Spleen (tissue), 13 donors: ENCODE data around the gene MAGEB4. TPM values are rescaled to one million over a fixed set of nuclear protein-coding genes. Genes with fewer than 3 reads are reported as not detected.
"Not testable (repeated sequence)": the region's sequence is repeated elsewhere in the genome, so short reads cannot be mapped to it uniquely, and the experiment has no call there.

ENCODE experiments used
- DNase-seq: peaks from one replicate; pipeline ENCODE4 v3.0.0-alpha.2; 2020
- H3K27ac ChIP-seq, 8 donors: fragments of 200-600 bp; sonication (generic) in 7 of 8; 1 replicate in 4 of 8; 2 replicates in 4 of 8; pipeline versions ENCODE4 v1.5.0 to v1.8.0; 2016 to 2021; ENCODE audit warnings: inconsistent platforms in 4 of 8, mild to moderate bottlenecking in 4 of 8, moderate library complexity in 1 of 8
- H3K27me3 ChIP-seq, 7 donors: fragments of 200-600 bp; sonication (generic) in 6 of 7; replicated peaks in 1 of 7; 1 replicate in 4 of 7; 2 replicates in 3 of 7; pipeline versions ENCODE4 v1.5.0 to v1.8.0; 2016 to 2021; ENCODE audit warnings: inconsistent platforms in 3 of 7, mild to moderate bottlenecking in 1 of 7
- H3K36me3 ChIP-seq, 6 donors: fragments of 200-600 bp; sonication (generic) in 5 of 6; 1 replicate in 4 of 6; 2 replicates in 2 of 6; pipeline versions ENCODE4 v1.5.0 to v1.8.0; 2016 to 2021; ENCODE audit warnings: inconsistent platforms in 2 of 6
- H3K4me1 ChIP-seq, 6 donors: fragments of 200-600 bp; sonication (generic) in 5 of 6; 1 replicate in 3 of 6; 2 replicates in 3 of 6; pipeline versions ENCODE4 v1.5.0 to v1.8.0; 2016 to 2021; ENCODE audit warnings: inconsistent platforms in 3 of 6
- H3K4me3 ChIP-seq, 8 donors: fragments of 200-600 bp; sonication (generic) in 7 of 8; 1 replicate in 4 of 8; 2 replicates in 4 of 8; pipeline versions ENCODE4 v1.5.0 to v1.8.0; 2016 to 2021; ENCODE audit warnings: inconsistent platforms in 4 of 8, mild to moderate bottlenecking in 4 of 8, moderate library complexity in 2 of 8
- H3K9me3 ChIP-seq, 8 donors: fragments of 200-600 bp; sonication (generic) in 7 of 8; 1 replicate in 4 of 8; 2 replicates in 4 of 8; pipeline versions ENCODE4 v1.5.0 to v1.8.0; 2016 to 2021; ENCODE audit warnings: inconsistent platforms in 4 of 8
- CTCF ChIP-seq, 11 experiments: fragments of 200-600 bp in 7 of 11; fragments of 450-650 bp in 4 of 11; sonication (generic) in 4 of 11; IDR thresholded peaks in 8 of 11; conservative IDR thresholded peaks in 3 of 11; 1 replicate in 7 of 11; 2 replicates in 4 of 11; pipeline versions ENCODE4 v1.4.0 to v1.8.0; 2016 to 2021; ENCODE audit warnings: antibody characterized with exemption in 11 of 11, inconsistent platforms in 4 of 11, mild to moderate bottlenecking in 1 of 11
- POLR2A ChIP-seq, 3 donors: fragments of 450-650 bp; IDR thresholded peaks; one replicate each; pipeline ENCODE4 v1.5.1; 2017; ENCODE audit warnings: antibody characterized with exemption in 3 of 3, mild to moderate bottlenecking in 1 of 3
- POLR2AphosphoS5 ChIP-seq, 3 donors: sonication (generic); formaldehyde crosslinking; IDR thresholded peaks; one replicate each; pipeline ENCODE4 v1.5.1; 2017; ENCODE audit warnings: antibody characterized with exemption in 3 of 3
- WGBS, 5 donors: extraction: QIAGEN DNeasy Blood & Tissue Kit in 3 of 5; methylation state at CpG; one replicate each; pipeline versions ENCODE4 v1.1.5 to v1.1.7; 2013 to 2018; 5-methylcytosine and 5-hydroxymethylcytosine counted together
- intact Hi-C: fragments of 100-400 bp; cut with DNase I; formaldehyde crosslinking; loops from one replicate; pipeline ENCODE4 v1.15.0; 2023; ENCODE audit warnings: low total_unique reads
- long read RNA-seq, 2 donors: transcript quantifications; one replicate each; lab custom pipeline, GENCODE V29; 2026
- polyA plus RNA-seq, 3 donors: library from polyadenylated mRNA; stranded (reverse); fragments of 200-250 nt; gene quantifications; one replicate each; pipeline ENCODE4 v1.2.1, GENCODE V29; 2013
- total RNA-seq, 7 donors: library from RNA; depleted of rRNA in 3 of 7; stranded (reverse); fragments of >200 nt in 3 of 7; fragmentation: NEBNext Ultra II Directional in 4 of 7; extraction: Animal tissue kit (Norgen Biotek cat#: 25700) in 4 of 7; gene quantifications; one replicate each; pipeline versions ENCODE4 v1.1.0 to v1.2.1, GENCODE V29; 2016 to 2021
- donor health status: healthy with polysubstance abuse.
- donor health status: DM: no; HTN: no; CAD: no; lungs with moderate emphysema.
- donor health status: DM: no; HTN: no; CAD: no.
- donor health status: Bipolar disorder and iron deficiency.
- donor health status: healthy.
- donor health status: DM: no; HTN: no; CAD: no.
- donor health status: DM: yes; HTN: yes; CAD: no.

Gene MAGEB4
- not detected for total RNA-seq
- not detected for polyA plus RNA-seq
- long read RNA-seq, donor 1, result 0 reads
- long read RNA-seq, donor 2, result 0 reads

- no peak for DNase-seq
- intact Hi-C loops, result no loop called here
- no peaks in the 10 kb centered on the region for H3K36me3 ChIP-seq
- no peaks in the 10 kb centered on the region for H3K9me3 ChIP-seq
- H3K4me1 ChIP-seq, result no peaks in the 10 kb centered on the region
- WGBS, 5 donors, result 83 to 92% (median 86%) methylated on average over 6 to 10 of the region's 10 CpGs
- H3K27ac ChIP-seq, result no peak within 1 kb of the TSS
- H3K4me3 ChIP-seq, result no peak within 1 kb of the TSS
- no peaks in the 10 kb centered on the region for H3K27me3 ChIP-seq
- TF ChIP-seq POLR2AphosphoS5 (IDR thresholded peaks at IDR 0.05) (no peak), CTCF (IDR thresholded peaks at IDR 0.05 in 8 of 11, conservative IDR thresholded peaks at IDR 0.05 in 3 of 11) (no peak), POLR2A (IDR thresholded peaks at IDR 0.05) (no peak)
Measured at GRCh38 chrX:30241724-30242415, at the start of gene MAGEB4. TSS of gene MAGEB4 (plus strand) at chrX:30242000. CDS start at chrX:30242136, 136 bp downstream.

DNA sequence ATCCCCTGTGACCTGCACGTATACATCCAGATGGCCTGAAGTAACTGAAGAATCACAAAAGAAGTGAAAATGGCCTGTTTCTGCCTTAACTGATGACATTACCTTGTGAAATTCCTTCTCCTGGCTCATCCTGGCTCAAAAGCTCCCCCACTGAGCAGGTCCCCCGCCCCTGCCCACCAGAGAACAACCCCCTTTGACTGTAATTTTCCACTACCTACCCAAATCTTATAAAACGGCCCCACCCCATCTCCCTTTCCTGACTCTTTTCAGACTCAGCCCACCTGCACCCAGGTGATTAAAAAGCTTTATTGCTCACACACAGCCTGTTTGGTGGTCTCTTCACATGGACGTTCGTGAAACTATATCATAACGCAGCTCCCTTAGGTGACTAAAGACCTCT, 47.9 kb upstream of the MAGEB4 start:
- intact Hi-C loops, H3K4me3 ChIP-seq, H3K27ac ChIP-seq, H3K36me3 ChIP-seq, H3K27me3 ChIP-seq, H3K4me1 ChIP-seq, H3K9me3 ChIP-seq, DNase-seq: not testable (repeated sequence)
- WGBS, 5 donors, result 55 to 83% (median 65%) methylated on average over 6 of the region's 6 CpGs

DNA sequence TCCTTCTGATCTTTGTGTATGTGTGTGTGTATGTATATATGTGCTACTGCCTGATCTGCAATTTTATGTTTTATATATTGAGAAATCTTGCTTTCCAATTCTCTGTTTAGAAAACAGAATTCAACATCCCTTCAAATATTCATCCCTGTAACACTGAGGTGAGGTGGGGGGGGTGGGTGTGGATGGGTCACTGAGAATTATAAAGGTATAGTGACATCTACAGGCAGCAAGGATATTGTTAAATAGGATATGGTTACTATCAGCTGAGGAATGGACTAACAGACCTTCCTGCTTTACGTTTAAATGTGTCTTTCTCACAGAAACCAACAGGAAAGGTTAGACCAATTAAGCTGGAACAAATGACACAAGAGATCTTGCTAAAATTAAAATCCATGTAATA, 45.5 kb upstream of the MAGEB4 start:
- no peak overlapping the region for H3K27ac ChIP-seq
- H3K36me3 ChIP-seq, result no peaks in the 10 kb centered on the region
- H3K4me1 ChIP-seq, result no peaks in the 10 kb centered on the region
- no peak for DNase-seq
- TF ChIP-seq CTCF (IDR thresholded peaks at IDR 0.05 in 8 of 11, conservative IDR thresholded peaks at IDR 0.05 in 3 of 11), result no peak
- TF ChIP-seq POLR2AphosphoS5 (IDR thresholded peaks at IDR 0.05), result no peak
- TF ChIP-seq POLR2A (IDR thresholded peaks at IDR 0.05), result no peak
- H3K4me3 ChIP-seq, result no peak overlapping the region
- intact Hi-C loops, result no loop called here
- no peaks in the 10 kb centered on the region for H3K27me3 ChIP-seq
- H3K9me3 ChIP-seq, result no peaks in the 10 kb centered on the region
- WGBS, 5 donors, result 0 to 12% (median 5%) methylated on average over 1 of the region's 1 CpG

GRCh38 chrX:30212172-30212571, 29.6 kb upstream of the MAGEB4 start:
- 86 to 96% (median 91%) methylated on average over 2 of the region's 2 CpGs for WGBS, 5 donors
- no peaks in the 10 kb centered on the region for H3K36me3 ChIP-seq
- no peak for DNase-seq
- no peak overlapping the region for H3K4me3 ChIP-seq
- intact Hi-C loops, result no loop called here
- TF ChIP-seq POLR2AphosphoS5 (IDR thresholded peaks at IDR 0.05), result no peak
- no peak for TF ChIP-seq CTCF (IDR thresholded peaks at IDR 0.05 in 8 of 11, conservative IDR thresholded peaks at IDR 0.05 in 3 of 11)
- no peak for TF ChIP-seq POLR2A (IDR thresholded peaks at IDR 0.05)
- H3K27ac ChIP-seq, result no peak overlapping the region
- no peaks in the 10 kb centered on the region for H3K9me3 ChIP-seq
- no peaks in the 10 kb centered on the region for H3K4me1 ChIP-seq
- no peaks in the 10 kb centered on the region for H3K27me3 ChIP-seq
